T follicular helper cell (primary cell): ENCODE measurements around the gene SAMD4A.

Source experiments
- DNase-seq: peaks from one replicate; pipeline ENCODE4 v3.0.0-alpha.2; 2020; ENCODE audit warnings: low read depth

SAMD4A gene

DNA sequence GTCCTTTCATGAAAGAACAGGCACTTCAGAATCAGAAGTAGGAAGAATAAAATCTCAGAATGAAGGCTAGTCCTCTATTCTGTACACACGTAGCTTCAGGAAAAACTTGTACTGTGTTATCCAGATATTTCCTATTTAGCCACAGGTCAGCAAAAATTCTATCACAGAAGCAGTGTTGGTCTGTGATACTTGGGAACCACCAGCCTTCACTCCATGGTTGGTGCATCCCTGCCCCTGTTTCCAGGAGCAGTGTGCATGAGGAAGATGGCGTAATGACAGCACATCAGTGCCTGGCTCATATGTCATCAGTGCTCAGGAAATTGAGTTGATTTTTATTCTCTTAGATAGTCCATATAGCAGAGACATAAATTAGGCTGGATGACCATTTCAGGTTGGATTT lies 87.7 kb downstream of the SAMD4A start:
- DNase-seq, result no peak

DNA sequence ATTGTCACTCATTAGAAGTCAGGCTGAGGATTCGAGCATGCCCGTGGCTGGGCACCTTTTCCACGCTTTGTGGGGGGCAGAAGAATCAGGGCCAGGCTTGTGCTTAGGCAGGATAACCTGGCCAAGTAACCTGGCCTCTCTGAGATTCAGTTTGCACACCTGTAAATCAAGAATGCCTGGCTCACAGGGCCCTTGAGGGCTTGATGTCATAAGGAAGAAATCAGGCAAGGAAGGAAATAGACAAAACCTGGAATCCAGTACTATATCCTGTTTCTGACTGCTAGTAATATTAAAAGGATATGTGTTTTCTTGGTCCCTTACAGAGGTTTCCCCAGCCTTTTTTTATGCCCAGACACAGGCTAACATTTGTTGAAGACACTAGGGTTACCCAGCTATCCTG lies 91.9 kb downstream of the SAMD4A start:
- DNase-seq, result no peak

DNA sequence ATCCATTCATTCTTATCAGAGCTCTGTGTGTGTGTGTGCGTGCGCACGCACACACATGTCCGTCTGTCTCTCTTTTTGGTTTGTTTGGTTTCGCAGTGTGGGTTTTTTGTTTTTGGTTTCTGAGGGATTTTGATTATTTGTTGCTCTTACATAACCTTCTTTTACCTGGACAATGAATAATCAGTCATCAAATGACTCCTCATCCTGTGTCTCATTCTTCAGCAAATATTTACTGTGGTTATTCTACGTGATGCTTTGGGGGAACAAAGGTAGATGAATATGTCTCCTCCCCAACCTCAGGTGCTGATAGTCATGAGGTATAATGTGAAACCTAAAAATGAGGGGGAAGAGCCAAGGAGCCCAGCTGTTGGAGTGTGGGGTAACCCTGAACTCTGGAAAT lies 92.4 kb downstream of the SAMD4A start:
- no peak for DNase-seq

DNA sequence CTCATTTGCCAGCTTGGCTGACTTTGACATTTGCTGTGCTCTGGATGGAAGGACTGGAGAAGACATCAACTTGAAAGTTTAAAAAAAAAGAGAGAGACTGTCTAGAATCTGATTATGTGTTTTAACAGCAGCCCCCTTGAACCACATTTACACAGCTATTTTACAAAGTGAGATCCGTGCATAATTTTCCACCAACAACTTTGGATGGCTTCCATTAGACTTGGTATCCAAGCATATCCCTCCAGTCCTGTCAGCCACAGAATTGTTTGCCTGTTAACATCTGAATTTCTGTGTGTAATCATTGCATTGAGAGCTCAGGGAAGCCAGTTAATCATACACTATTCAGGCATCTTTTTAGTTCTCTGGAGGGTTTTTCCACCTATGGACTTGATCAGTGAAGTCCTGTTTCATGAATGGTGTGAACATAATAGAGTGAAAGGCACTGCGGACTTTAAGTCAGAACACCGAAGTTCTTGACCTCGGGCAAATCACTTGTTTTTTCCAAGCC lies 93.7 kb downstream of the SAMD4A start:
- DNase-seq, result no peak

DNA sequence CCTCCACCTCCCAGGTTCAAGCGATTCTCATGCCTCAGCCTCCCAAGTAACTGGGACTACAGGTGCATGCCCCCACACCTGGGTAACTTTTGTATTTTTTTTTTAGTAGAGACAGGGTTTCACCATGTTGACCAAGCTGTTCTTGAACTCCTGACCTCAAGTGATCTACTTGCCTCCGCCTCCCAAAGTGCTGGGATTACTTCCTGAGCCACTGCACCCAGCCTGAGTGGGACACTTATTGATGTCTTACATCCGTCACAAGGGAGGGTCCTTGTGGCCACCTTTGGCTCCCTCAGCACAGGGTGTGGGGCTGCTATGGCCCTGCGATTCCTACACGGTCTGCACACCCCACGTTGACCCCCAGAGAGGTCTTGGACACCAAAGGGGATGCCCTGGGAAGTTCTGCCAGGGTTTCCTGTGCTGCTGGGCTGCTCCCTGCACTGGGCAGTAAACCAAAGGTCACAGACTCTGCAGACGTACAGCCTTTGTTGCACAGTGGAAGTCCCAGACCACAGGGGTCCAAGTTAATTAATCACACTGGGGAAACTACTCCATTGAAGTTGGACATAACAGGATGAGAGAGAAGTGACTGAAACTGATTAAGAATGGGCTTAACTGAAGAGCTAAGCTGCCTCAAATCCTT lies 95.7 kb downstream of the SAMD4A start:
- DNase-seq, result no peak

DNA sequence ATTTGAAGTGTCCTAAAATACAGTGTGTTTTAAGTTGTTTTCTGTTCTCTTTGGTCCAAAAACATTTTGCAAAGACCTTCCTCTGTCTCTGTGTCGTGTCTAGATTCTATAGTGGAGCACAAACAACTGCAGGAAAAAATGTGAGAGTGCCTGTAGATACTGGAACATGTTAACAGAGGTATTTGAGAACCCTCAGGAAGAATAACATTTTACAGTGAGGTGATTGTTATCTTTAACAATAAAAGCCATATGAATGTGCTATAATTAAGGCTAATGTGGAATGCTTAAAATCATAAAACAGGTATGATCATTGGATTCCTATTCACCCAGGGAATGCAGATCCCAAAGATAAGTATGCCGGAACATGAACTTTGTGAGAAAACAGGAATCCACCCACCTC lies 98.0 kb downstream of the SAMD4A start:
- no peak for DNase-seq

DNA sequence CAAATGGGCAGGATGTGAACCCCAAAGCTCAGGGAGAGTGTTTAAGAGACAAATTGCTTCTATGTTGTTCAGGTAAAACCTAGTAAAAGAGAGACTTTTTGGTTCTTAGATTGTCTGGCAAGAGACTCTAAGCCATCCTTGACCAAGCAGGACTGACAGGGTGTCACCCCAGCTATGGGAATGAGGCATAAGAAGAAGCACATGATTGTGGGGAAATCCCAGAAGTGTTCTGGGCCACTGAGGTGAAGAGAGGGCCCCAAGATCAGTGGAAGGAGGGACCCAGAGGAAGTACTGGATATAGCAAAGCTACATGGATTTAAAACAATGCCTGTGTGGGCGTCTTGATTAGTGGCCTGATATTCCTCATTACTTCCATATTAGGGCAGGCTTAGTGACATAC lies 99.0 kb downstream of the SAMD4A start:
- no peak for DNase-seq

DNA sequence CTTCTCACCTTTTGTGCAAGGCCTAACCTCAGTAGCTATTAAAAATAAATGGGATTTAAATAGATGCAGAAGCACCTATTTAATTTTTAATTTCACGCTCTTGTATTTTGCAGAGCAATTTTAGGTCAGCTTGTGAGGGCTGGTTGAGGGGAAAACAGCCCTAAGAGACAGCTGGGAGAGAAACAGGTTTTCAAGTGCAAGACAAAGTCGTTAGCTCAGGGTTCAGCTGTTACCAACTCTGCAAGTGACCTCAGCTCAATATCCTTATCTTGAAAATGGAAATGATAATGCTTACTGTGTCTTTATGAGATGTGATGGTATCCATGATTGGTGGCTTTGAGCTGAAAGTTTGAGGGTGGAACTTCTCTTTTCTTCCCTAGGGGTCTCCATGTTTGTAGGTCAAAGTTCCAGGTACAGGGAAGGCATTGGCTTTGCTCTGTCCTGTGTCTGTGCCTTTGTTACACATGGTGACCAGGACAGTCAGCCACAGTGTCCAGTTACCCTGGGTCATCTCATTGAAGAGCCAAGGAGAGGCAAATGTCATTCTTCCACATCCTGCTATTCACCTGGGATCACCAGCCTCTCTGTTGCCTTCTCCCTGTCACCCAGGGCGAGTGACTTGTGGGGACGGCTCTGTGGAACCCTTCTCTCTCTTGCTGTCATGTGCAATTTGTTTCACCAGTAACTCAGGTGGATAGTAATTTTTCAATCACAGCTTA lies 100.3 kb downstream of the SAMD4A start:
- no peak for DNase-seq

DNA sequence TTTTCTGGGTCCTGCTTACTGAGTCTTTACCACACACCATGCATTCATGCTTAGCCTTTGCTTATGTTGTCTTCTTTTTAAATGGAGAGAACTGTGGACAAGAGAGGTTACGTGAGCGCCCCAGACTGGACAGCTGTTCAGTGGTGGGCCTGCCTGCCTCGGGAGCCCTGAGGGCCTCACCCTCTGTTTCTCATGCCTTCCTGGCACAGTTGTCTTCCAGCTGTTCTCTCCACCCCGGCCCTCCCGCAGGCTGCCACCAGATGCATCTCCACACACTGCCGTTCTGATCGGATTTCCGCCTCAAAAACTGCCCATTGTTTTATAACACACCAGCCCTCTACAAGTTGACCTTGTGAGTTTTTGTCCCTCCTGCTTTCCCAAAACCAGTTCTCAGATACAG lies 100.8 kb downstream of the SAMD4A start:
- no peak for DNase-seq

DNA sequence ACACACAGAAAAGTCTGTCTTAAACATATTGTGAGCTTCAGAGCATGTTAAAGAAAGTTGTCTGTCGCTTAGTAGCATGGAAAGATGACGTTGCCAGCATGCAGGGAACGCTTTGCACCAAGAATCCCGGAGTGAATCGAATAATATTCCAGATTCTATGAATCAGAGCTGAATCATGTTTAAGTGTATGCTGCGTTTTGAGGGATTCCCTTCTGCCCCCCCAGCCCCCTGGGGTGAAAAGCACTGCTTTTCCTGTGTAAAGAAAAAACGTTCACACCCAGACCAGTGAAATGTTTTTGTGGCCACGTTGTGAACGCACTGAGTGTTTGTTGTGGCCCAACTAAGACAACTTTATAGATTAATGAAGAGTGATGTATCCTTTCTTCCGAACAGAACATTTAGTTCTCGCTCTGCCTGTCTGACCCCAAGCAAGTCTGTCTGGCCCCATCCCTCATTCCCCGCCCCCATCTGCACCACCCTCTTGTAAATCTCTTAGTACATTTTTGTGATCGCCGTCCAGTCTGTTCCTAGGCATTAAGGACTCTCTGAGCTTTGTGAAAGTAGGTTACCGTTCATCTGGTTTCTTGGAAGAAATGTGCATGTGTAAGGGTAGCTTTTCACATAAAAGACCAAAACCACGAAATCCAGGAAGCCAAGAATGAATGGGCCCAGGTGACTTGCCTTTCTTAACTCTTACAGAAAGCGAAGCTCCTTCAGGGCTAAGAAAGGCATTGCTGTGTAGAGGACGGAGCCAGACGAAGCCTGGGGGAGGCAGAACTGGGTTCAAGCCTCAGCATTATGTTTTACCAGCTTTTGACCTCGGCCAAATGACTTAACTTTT lies 103.0 kb downstream of the SAMD4A start:
- DNase-seq, result no peak

DNA sequence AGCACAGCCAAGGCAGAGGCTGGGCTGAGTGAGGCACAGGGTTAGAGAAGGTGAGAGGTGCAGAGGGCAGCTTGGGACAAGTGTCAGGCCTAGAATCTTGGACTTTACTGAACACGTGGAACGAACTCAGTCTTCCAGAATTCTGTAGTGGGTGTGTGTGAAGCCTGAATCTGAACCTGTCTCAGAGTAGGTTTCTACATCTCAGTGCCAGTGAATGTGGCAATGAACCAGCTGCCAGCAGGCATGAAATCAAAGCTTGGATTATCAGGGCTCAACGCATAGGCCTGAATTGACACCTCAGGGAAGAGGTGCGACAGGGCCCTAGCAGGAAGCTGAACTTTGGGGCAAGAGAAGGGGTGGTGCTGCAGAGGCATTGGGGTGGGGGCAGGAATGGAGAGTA lies 104.6 kb downstream of the SAMD4A start:
- DNase-seq, result no peak

DNA sequence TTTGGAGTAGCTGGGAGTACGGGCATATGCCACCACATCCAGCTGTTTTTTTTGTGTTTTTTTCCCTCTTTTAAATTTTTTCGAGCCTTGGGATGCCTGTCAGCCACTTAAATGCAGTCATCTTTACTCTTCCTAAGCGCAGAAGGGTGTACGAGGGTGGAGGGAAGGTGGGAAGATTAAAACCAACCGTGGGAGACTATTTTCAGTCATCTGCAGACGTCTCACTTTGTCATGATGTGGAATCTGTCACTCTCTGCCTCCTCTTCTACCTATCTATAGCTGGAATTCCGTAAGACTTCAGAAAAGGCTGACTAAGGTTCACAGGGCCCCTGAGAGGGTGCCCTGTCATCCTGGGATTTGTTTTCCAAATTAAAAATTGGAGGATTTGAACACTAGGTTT lies 105.3 kb downstream of the SAMD4A start:
- no peak for DNase-seq

DNA sequence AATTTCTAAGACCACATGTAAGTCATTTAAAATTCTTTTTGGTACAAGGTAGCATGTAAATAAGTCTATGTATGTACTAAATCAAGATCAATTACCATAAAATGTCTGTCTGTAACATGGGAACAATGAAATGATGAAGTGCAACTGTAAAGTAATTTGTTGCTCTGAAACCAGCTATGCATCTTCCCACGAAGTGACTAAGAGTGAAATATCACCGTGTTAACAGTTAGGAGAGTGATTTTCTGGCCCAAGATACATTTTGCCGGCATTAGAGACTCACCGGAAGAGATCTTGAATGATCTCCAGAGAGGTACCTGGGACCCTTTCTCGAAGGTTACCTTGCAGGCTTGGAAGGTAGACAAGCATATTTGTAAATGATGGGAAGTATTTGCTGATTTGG lies 105.8 kb downstream of the SAMD4A start:
- no peak for DNase-seq

DNA sequence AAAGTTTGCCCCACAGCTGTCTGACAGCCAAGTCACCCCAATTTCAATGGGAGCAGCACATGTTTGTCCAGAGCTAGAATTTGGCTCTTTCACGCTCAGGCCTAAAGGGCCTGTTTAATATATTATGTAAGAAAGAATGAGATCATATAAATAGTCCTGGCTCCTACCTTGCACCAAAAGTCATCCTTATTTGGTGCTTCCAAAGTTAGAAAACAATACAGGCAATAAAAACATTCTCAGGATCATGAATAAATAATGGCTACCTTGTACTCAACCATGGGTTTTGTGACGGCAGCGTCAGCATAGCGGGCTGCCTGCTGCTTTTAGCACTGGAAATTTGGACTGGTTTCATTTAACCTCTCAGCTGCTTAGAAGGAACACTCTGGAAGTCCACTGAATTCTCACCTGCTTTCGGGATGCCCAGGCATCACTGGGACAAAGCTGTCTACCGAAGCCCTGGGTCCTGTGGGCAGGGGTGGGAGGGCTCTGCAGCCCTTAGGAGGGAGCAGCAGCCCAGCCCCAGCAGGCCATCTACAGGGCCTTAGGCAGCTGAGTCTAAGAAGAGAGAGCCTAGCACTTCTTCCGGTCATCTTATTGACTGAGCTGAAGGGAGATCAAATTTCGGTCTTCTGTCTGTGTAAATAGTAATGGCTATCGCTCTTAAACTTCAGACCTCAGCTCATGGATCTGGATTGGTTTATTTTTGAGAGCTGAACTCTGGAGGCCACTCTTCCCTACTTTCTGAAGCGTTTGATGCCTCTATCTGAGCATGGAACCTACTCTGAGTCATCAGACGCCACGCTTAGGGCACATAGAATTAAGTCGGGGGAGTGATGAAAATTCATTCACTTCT lies 106.5 kb downstream of the SAMD4A start:
- no peak for DNase-seq

DNA sequence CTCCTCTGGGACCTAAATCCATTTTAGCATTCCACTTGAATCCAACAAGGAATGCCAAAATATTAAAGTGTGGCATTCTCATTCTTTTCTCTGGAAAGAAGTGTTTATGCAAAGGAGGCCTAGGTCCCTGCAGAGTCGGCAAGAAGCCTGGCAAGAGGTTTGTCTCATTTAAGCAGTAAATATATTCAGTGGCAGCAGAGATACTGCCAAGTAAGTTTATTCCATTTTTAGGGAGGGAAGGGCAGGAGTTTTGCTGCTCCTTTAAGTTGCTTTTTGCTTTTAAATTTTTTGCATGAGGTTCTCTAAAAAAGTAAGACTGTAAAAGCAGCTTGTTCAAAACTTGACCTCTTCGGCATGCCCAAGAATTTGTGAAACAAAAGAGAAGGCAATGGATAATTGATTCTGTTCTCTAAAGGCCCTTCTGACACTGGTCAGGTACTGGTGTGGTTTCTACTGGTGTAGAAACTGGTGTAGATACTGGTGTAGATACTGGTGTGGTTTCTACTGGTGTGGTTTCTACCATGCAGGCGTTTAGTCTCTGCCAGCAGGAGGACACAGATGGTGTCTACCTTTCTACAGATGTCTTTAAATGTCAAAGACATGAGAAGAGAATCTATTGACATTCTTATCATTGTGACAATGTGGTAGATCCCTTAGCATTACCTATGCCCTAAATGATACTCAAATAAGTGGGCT lies 107.3 kb downstream of the SAMD4A start:
- DNase-seq, result no peak

DNA sequence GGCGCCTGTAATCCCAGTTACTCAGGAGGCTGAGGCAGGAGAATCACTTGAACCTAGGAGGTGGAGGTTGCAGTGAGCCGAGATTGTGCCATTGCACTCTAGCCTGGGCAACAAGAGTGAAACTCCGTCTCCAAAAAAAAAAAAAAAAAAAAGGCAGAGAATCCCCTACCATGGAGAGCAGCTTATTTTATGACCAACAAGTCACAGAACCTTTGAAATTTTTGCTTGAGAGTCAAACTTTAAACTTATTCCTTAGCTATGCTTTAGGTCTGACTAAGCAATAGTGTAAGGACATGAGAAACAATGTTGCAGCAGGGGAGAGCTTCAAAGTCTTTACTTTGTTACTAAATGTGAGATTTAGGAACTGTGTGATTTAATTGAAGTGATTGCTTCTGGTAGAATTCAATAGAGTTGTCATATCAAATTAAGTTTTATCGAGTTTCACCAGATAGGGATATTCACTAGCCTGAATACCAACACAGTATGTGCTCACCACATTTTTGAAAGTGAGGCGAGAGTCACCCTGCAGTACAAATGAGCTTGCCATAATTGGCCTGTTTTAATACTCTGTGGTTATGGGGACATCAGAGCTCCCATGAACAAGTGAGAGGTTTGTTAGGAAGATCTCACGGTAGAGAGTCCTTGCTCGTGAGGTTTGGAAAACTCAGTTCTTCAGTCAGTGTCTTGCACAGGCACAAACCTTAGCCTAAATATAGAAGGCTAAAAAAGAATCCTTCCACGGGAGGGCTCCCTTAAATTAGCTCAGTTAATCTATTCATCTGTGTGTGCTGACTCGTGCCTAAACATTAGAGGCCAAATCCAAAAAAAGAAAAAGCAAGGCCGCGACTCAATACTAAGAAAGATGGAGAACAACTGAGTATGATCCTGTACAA lies 108.6 kb downstream of the SAMD4A start:
- no peak for DNase-seq

DNA sequence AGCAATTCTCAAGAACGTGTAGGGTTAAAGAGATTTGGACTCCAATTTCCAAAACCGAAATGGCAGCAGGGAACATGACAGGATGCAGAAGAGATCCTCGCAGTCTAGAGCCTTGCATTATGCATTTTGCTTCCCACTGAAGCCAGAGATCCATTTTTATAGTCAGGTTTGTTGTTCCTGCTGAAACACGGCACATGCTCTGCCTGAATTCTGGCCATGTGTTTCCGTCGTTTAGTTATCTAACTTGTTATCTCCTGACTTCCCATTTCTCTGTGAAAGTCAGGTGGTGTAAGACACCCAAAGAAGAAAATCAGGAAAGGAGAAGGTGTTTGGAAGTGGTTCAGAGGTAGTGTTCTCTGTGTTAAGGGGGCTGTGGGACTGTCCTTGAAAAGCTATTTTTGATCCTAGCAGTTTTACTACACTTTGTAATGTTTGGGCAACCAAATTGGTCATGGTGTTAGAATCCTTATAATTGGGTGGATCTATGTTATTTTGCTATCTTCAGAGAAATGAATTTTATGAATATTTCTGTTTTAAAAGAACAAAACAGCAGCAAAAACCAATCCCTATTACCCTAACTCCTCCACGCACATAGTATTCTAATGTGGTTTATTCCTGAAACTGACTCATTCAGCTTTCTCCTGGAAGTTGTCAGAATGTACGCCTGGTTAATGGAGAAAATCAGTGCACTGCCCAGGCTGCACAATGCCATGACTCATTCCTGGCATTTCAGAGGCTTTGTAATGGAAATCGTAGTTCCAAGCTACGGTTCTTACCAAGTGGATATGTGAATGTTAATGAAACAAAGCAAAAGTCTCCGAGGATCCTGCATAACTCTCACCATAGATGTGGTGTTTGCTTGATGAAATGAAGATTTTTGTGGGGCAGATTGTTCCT lies 110.1 kb downstream of the SAMD4A start:
- DNase-seq, result no peak

DNA sequence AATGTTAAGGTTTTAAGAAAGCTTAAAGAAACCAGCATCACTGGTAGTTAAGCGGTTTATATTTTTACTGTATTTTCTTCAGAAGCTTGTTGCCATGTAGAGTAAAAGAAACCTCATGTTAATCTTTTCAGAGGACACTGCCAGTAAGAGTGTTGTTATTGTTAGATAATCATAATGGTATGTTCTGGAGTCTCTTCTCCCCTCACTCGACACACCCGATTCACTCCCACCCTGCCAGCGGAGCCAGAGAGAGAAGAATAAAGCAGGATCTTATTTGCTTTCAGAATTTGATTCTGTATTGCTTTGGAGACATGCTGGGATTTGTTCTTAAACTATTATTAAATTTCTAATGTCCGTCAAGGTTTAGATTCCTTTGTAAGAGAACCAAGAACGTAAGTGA lies 113.7 kb downstream of the SAMD4A start:
- DNase-seq, result no peak

DNA sequence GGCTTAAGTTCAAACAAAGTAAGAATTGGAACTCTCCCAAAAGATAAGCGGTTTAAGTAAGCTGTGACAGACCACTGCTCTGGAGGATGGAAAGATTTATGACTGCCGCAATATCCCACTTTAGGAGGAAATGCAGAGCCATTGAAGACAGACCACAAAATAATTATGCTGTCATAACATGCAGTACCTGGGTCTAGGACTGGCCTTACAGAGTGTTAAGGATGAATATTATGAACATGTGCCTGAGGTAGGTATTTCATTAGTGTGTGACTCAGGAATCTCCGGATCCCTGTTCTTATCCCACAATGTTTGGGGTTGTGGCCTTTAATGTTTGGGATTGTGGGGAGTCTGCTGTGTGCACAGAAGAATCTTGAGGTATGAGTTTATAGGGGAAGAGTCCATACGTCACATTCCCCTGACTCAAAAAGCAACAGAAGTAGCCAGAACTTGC lies 114.9 kb downstream of the SAMD4A start:
- no peak for DNase-seq
